GM06990 (cell line): ENCODE measurements around the gene DBNDD1.
"Not testable (repeated sequence)": the region's sequence is repeated elsewhere in the genome, so short reads cannot be mapped to it uniquely, and the experiment has no call there.

Experiments used
- DNase-seq: peaks from one replicate; pipeline ENCODE4 v3.0.0-alpha.2; 2011; ENCODE audit not compliant: insufficient read length; ENCODE audit errors: extremely low read depth
- H3K27me3 ChIP-seq: replicated peaks from 2 replicates; pipeline ENCODE4 v1.6.0; 2011; ENCODE audit warnings: low read length; ENCODE audit not compliant: control insufficient read depth, insufficient read depth
- H3K36me3 ChIP-seq: 2 replicates; pipeline ENCODE4 v1.5.1; 2011; ENCODE audit warnings: low read length; ENCODE audit not compliant: control insufficient read depth, insufficient read depth
- H3K4me3 ChIP-seq: replicated peaks from 2 replicates; pipeline ENCODE4 v1.5.1; 2011; ENCODE audit warnings: low read depth, mild to moderate bottlenecking, control low read depth, low read length
- TF ChIP-seq, protein P1 (sequence below): IDR thresholded peaks from 2 replicates; pipeline ENCODE4 v1.5.1; 2011; ENCODE audit warnings: low read length, control low read depth, mild to moderate bottlenecking, inconsistent platforms; ENCODE audit not compliant: insufficient read depth, poor library complexity, severe bottlenecking

The DBNDD1 gene

DNA sequence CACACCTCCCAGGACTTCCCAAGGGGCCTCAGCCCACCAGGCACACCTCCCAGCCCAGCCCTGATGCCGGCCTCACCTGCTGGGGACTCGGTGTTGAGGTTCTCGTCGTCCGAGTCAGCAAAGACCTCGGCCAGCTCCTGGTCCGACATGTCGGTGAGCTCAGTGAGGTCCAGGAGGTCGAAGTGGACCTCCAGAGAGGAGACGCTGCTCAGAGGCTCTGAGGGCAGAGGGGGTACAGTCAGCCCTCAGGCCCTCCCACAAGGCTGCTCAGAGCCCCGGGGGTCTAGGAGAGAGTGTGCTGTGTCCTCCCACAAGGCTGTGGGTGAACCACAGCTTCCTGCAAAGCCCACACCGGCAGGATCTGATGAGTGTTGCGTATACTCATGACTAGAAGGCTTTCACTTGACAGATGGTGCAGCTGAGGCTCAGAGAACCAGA is 10.5 kb downstream of the DBNDD1 start:
- DNase-seq: peak; percentile 72
- Histone ChIP-seq H3K36me3 (no peaks in the 10 kb centered on the region), H3K27me3 (no peaks in the 10 kb centered on the region), H3K4me3 (peak overlapping the region; percentile 27)
- TF ChIP-seq, protein P1, sequence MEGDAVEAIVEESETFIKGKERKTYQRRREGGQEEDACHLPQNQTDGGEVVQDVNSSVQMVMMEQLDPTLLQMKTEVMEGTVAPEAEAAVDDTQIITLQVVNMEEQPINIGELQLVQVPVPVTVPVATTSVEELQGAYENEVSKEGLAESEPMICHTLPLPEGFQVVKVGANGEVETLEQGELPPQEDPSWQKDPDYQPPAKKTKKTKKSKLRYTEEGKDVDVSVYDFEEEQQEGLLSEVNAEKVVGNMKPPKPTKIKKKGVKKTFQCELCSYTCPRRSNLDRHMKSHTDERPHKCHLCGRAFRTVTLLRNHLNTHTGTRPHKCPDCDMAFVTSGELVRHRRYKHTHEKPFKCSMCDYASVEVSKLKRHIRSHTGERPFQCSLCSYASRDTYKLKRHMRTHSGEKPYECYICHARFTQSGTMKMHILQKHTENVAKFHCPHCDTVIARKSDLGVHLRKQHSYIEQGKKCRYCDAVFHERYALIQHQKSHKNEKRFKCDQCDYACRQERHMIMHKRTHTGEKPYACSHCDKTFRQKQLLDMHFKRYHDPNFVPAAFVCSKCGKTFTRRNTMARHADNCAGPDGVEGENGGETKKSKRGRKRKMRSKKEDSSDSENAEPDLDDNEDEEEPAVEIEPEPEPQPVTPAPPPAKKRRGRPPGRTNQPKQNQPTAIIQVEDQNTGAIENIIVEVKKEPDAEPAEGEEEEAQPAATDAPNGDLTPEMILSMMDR: no peak

DNA sequence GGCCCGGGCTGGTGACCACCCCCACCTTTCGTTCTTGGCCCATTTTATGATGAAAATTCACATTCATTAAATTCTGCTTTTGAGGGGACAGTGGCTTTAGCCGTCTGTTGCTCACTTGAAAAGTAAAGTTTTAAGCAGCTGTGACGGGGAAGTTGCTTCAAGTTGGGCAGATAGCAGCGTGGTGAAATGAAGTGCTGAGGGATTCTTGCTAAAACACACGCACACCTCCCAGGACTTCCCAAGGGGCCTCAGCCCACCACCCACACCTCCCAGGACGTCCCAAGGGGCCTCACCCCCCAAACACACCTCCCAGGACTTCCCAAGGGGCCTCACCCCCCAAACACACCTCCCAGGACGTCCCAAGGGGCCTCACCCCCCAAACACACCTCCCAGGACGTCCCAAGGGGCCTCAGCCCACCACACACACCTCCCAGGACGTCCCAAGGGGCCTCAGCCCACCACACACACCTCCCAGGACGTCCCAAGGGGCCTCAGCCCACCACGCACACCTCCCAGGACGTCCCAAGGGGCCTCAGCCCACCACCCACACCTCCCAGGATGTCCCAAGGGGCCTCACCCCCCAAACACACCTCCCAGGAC is 11.5 kb downstream of the DBNDD1 start:
- not testable (repeated sequence) for DNase-seq, H3K36me3 ChIP-seq, H3K27me3 ChIP-seq, H3K4me3 ChIP-seq

DNA sequence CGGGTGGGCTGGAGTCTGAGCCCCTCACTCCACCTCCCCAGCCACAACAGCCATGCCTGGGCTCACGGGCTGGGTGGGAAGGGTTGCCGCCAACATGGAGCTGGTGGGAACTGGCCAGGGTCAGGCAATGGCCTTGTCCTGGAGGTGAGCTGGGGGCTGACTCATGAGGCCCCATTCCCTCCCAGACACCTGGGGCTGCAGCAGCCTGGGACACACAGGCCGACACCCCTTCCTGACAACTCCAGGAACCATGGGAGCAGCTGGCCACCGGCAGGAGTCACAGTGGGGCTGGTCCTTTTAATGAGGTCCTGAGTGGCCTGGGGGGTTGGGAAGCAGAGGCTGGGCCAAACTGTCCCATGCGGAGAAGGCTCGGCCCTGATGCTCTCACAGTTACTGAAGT is 12.2 kb downstream of the DBNDD1 start:
- TF ChIP-seq, protein P1: no peak
- DNase-seq: no peak
- no peaks in the 10 kb centered on the region for H3K36me3 ChIP-seq
- H3K4me3 ChIP-seq: no peak overlapping the region
- H3K27me3 ChIP-seq: no peaks in the 10 kb centered on the region

DNA sequence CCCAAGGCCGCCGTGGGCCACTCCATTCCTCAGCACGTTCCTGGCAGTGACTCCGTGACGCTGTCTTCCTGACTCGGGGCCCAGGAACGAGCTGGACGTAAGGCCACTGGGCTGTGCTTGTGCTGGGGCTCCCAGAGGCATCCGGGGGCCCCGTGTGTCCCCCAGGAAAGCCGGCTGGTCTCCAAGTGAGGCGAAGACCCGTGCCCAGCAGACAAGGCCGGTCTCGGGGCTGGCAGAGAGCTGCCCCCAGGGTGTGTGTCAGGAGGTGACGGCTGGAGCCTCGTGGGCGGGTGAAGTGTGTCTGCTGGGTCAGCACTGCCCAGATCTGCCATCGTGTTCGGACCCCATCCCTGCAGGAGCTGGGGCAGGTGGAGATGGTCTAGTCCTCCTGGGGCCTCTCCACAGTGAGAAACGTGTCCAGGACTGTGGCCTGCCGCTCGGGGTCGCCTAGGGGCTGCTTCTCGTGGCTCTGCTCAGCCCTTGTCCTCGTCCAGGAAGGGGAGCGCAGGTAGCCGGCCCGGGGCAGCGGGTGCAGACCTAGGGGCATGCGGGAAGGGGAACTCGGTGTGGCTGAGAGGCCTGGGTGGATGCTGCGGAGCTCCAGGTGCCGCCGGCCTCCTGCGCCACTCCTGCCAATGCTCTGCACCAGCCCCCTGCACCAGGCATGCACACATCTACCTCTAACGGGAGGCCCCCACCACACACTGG is 13.1 kb downstream of the DBNDD1 start:
- DNase-seq: no peak
- TF ChIP-seq, protein P1: no peak
- Histone ChIP-seq H3K36me3 (no peaks in the 10 kb centered on the region), H3K4me3 (no peak overlapping the region), H3K27me3 (no peaks in the 10 kb centered on the region)

DNA sequence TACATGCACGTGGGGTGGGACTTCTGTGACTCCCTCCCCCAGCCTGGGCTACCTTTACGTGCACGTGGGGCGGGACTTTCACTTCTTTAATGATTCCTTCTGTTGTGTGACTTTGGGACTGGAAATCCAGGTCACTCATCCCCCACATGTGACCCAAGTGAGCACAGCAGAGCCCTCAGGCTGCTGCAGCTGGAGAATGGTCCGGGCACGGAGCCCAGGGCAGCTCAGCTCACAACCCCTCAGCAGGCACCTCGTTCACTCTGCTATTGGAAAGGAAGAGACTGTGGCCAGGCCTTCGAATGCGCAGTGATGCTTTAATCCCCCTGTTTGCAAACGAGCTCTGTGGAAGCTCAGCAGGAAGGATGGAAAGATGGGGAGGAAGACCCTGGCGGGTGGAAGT is 14.7 kb downstream of the DBNDD1 start:
- no peak for DNase-seq
- no peaks in the 10 kb centered on the region for H3K27me3 ChIP-seq
- H3K4me3 ChIP-seq: no peak overlapping the region
- H3K36me3 ChIP-seq: peaks cover 4% of the 10 kb centered on the region
- TF ChIP-seq, protein P1: no peak

DNA sequence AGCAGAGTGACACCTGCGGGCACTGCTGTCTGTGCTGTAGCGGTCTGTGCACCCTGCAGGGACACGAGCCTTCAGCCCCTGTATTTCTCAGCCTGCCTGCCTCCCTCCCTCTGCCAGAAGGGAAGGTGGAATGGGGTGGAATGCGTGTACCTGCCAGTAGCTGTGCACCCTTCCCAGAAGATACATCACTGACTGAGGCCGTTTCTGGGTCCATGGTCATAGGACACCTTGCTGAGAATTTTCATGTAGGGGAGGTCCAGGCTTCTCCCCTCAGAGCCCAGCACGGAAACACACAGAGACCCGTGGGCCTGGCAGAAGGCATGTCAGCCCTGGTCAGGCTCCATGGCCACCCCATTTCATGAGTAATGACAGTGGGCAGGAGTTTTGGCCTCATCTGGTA is 16.5 kb downstream of the DBNDD1 start:
- Histone ChIP-seq H3K4me3 (no peak overlapping the region), H3K27me3 (no peaks in the 10 kb centered on the region), H3K36me3 (peaks cover 4% of the 10 kb centered on the region)
- no peak for DNase-seq
- TF ChIP-seq, protein P1: no peak
